Thymus (tissue), 11 donors: ENCODE results near the gene PACS2. TPM values are rescaled to one million over a fixed set of nuclear protein-coding genes. Genes with fewer than 3 reads are reported as not detected.

ENCODE experiments used
- DNase-seq, 9 donors: peaks; one replicate each; pipeline ENCODE4 v3.0.0-alpha.2; 2013; ENCODE audit warnings: low spot score in 9 of 9, low read depth in 6 of 9, missing footprints in 1 of 9
- H3K27ac ChIP-seq, 2 donors: one replicate each; pipeline ENCODE4 v1.5.1; 2013; ENCODE audit warnings: control low read depth in 1 of 2, low read depth in 1 of 2, low read length in 1 of 2, mild to moderate bottlenecking in 1 of 2, moderate library complexity in 1 of 2
- H3K27me3 ChIP-seq, 2 donors: one replicate each; pipeline ENCODE4 v1.5.1; 2013; ENCODE audit warnings: low read length in 1 of 2; ENCODE audit not compliant: control insufficient read depth in 2 of 2, insufficient read depth in 1 of 2
- H3K36me3 ChIP-seq, 2 donors: one replicate each; pipeline ENCODE4 v1.5.1; 2013; ENCODE audit warnings: low read length in 1 of 2, mild to moderate bottlenecking in 1 of 2, moderate library complexity in 1 of 2; ENCODE audit not compliant: control insufficient read depth in 2 of 2, insufficient read depth in 2 of 2
- H3K4me1 ChIP-seq, 2 donors: one replicate each; pipeline ENCODE4 v1.5.1; 2013; ENCODE audit warnings: low read length in 2 of 2; ENCODE audit not compliant: control insufficient read depth in 2 of 2, insufficient read depth in 2 of 2
- H3K4me3 ChIP-seq, 2 donors: one replicate each; pipeline ENCODE4 v1.5.1; 2013; ENCODE audit warnings: low read length in 2 of 2, control low read depth in 1 of 2, mild to moderate bottlenecking in 1 of 2
- H3K9me3 ChIP-seq, 2 donors: one replicate each; pipeline ENCODE4 v1.5.1; 2013; ENCODE audit warnings: low read length in 1 of 2, mild to moderate bottlenecking in 1 of 2; ENCODE audit not compliant: control insufficient read depth in 2 of 2, insufficient read depth in 1 of 2
- WGBS: extraction: QIAGEN DNeasy Blood & Tissue Kit; methylation state at CpG from one replicate; pipeline ENCODE4 v1.1.7; 2013; 5-methylcytosine and 5-hydroxymethylcytosine counted together
- polyA plus RNA-seq: library from polyadenylated mRNA; stranded (reverse); fragments of 200-250 nt; gene quantifications from one replicate; pipeline ENCODE4 v1.2.3, GENCODE V29; 2013
- total RNA-seq: library from RNA; stranded (reverse); fragments of 120-200 nt; gene quantifications from one replicate; pipeline ENCODE4 v1.2.4, GENCODE V29; 2013
- donor health status: healthy.

Gene PACS2
- total and polyA plus RNA-seq, 2 donors: 20.5 to 64.6 TPM

GRCh38 chr14:105392131-105393090 is 77.9 kb downstream of the PACS2 start:
- DNase-seq: no peak

GRCh38 chr14:105393151-105393550 is 78.6 kb downstream of the PACS2 start:
- Histone ChIP-seq H3K9me3 (no peaks in the 10 kb centered on the region), H3K4me3 (no peak overlapping the region), H3K27me3 (no peaks in the 10 kb centered on the region), H3K36me3 (no peaks in the 10 kb centered on the region), H3K4me1 (peaks cover 10 to 34% of the 10 kb centered on the region in 2 donors), H3K27ac (no peak overlapping the region)
- no peak for DNase-seq
- 95% methylated on average over 14 of the region's 14 CpGs for WGBS

More at GRCh38 chr14:105392131-105393090, 77.9 kb downstream of the PACS2 start:
- Histone ChIP-seq H3K9me3 (no peaks in the 10 kb centered on the region), H3K4me3 (no peak overlapping the region), H3K27me3 (no peaks in the 10 kb centered on the region), H3K36me3 (peaks cover 2 to 3% of the 10 kb centered on the region in 2 donors), H3K27ac (no peak overlapping the region), H3K4me1 (peaks cover 5 to 28% of the 10 kb centered on the region in 2 donors)
- WGBS: 98% methylated on average over 40 of the region's 40 CpGs

DNA sequence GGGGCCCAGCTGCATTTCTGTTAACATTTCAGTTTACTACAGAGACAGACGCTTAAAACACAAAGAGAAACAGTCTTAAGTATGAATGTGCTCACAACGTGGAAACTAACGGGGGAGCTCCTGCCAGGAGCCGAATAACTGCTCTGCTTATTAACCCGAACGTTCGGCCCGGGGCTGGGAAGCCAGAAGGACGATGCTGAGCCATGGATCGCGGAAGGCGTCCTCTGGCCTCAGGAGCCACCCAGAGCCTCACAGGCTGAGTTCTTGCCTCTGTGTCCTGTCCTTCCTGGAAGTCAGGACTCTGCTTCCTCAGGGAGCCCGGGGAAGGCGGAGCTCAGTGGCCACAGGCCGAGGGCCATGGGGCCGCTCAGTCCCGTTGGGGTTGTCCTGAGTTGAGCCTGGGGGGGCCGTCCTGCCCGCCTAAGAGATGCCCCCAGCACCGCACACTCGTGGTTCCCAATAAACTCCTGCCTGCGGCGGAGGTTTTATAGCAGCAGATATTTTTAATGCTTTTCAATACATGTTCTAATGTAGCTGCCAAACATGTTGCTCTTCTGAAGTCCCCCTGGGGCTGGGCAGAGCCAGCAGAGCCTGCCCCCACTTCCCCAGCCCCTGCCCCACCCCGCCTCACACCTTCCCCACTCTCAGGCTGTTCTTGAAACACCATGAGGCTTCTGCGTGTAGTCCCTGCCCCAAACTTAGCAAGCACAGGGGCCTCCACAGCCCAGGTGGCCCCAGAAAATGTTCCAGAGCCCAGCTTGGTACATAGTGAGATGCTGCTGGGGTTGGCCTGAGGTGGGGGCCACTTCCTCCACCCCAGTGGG is 80.4 kb downstream of the PACS2 start:
- Histone ChIP-seq H3K9me3 (no peaks in the 10 kb centered on the region), H3K36me3 (no peaks in the 10 kb centered on the region), H3K4me1 (peaks cover 14 to 38% of the 10 kb centered on the region in 2 donors), H3K27me3 (no peaks in the 10 kb centered on the region), H3K27ac (no peak overlapping the region), H3K4me3 (no peak overlapping the region)
- no peak for DNase-seq
- 97% methylated on average over 25 of the region's 25 CpGs for WGBS

DNA sequence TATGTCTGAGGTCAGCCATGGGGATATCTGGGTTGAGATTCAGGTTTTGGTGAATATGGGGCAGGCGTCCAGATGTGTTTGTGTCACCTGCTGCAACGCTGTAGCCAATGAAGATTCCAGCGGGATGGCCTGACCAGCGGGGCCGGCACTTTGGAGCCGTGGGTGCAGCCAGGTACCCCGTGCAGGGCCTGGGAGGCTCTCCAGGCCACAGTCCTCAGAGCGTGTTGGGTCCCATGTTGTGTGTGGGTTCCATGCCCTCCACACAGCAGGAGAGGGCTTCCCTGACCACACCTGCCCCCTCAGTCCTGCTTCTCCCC is 80.9 kb downstream of the PACS2 start:
- H3K27me3 ChIP-seq: no peaks in the 10 kb centered on the region
- H3K27ac ChIP-seq: no peak overlapping the region
- peaks cover 3% of the 10 kb centered on the region in 2 donors for H3K36me3 ChIP-seq
- peaks cover 11 to 37% of the 10 kb centered on the region in 2 donors for H3K4me1 ChIP-seq
- 98% methylated on average over 8 of the region's 8 CpGs for WGBS
- no peak for DNase-seq
- H3K9me3 ChIP-seq: peaks cover 0 to 5% of the 10 kb centered on the region in 2 donors
- H3K4me3 ChIP-seq: no peak overlapping the region

GRCh38 chr14:105397350-105397931 is 82.9 kb downstream of the PACS2 start:
- Histone ChIP-seq H3K27ac (peak overlapping the region in 1 of 2 donors; percentile 63), H3K9me3 (peaks cover 0 to 5% of the 10 kb centered on the region in 2 donors), H3K36me3 (peaks cover 9 to 10% of the 10 kb centered on the region in 2 donors), H3K27me3 (no peaks in the 10 kb centered on the region), H3K4me1 (peaks cover 11 to 33% of the 10 kb centered on the region in 2 donors), H3K4me3 (peak overlapping the region; percentile 76 to 95)
- DNase-seq: no peak
- WGBS: 95% methylated on average over 13 of the region's 13 CpGs

DNA sequence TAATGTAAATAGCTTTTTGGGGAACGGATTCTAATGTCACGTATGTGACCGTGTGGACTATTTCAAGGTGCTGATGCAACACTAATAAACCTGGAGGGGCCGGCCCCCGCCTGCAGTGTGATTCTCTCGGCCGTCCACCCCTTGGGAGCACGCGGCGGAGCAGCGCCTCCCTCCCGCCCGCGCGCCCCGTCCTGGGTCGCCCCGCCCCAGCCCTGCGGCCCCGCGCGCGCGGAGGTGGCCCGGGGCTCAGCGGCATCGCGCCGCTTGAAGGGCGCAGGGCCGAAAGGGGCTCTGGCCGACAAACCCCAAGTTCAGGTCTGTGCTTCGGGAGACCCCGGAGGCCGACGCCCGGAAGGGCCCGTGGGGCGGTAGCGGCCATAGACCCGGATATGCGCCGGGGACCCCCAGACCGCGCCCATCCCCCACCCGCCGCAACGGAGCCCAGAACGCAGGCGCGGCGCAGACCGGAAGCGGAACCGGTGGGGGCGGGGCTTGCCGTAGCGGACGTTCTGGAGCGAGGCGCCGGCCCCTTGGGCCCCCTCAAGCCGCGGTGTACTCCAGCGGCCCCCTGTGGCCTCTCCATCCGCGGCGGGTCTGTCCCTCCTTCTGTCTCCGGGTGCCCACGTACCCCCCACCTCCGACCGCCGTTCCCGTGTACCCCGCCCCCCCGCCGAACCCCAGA is 83.6 kb downstream of the PACS2 start, which contains the start of gene TEX22:
Gene TEX22, plus strand, starts transcription at position 495 of the 682 bp plus-strand sequence. CDS start 803 bp downstream, outside the sequence.
- DNase-seq: peak in 8 of 9 donors; percentile 68 to 93 (median 82)

DNA sequence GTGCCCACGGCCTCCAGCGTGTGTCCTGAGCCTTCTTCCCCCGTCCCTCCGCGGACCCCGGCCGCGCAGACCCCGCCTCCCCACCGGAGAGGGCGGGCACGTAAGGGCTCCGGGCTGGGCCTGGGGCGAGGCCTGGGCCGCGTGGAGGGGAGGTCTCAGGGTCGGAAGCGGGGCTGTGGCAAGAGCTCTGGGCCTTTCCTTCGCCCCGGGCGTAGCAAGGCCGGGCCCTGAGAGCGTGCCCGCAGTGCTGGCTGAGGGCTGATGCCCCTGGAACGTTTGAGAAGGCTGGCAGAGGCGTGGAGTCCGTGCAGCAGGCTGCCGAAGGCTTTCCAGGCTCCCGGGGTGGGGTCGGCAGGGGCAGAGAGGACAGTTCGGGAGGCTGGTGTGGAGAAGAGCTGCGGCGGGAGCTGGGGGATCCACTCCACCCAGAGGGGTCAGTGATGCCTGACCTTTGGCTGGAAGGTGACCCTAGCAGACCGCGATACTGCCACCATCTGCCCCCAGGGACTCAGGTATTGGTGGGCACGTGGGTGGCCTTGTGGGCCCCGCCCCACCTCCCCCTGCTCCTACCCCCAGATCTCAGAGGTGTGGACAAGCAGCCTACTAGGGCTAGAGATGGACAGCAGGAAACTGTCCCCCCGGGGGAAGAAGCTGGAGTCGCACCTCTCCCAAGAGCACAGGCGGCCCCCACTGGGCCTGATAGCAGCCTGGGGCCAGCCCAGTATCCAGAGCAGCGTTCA is 84.3 kb downstream of the PACS2 start:
- Histone ChIP-seq H3K27ac (peak overlapping the region; percentile 67 to 94), H3K9me3 (peaks cover 0 to 5% of the 10 kb centered on the region in 2 donors), H3K4me1 (peaks cover 12 to 35% of the 10 kb centered on the region in 2 donors), H3K4me3 (peak overlapping the region; percentile 76 to 95), H3K27me3 (no peaks in the 10 kb centered on the region), H3K36me3 (peaks cover 9 to 10% of the 10 kb centered on the region in 2 donors)
- 23% methylated on average over 41 of the region's 41 CpGs for WGBS
- DNase-seq: peak in 1 of 9 donors; percentile 48

More for the DNA sequence above, 83.6 kb downstream of the PACS2 start, which contains the start of gene TEX22:
- Histone ChIP-seq H3K4me3 (peak within 1 kb of the TSS; percentile 76 to 95), H3K27me3 (no peaks in the 10 kb centered on the region), H3K9me3 (peaks cover 0 to 5% of the 10 kb centered on the region in 2 donors), H3K27ac (peak within 1 kb of the TSS; percentile 67 to 94), H3K4me1 (peaks cover 11 to 33% of the 10 kb centered on the region in 2 donors), H3K36me3 (peaks cover 9 to 10% of the 10 kb centered on the region in 2 donors)
- 2% methylated on average over 77 of the region's 77 CpGs for WGBS

- Histone ChIP-seq H3K4me1 (peaks cover 16 to 38% of the 10 kb centered on the region in 2 donors), H3K27ac (peak overlapping the region in 1 of 2 donors; percentile 12), H3K36me3 (peaks cover 9 to 10% of the 10 kb centered on the region in 2 donors), H3K9me3 (peaks cover 0 to 5% of the 10 kb centered on the region in 2 donors), H3K27me3 (no peaks in the 10 kb centered on the region), H3K4me3 (peak overlapping the region; percentile 76 to 95)
- DNase-seq: no peak
- 93% methylated on average over 8 of the region's 8 CpGs for WGBS
Observed at GRCh38 chr14:105399466-105399775, 84.9 kb downstream of the PACS2 start.
